GM20000 (cell line): ENCODE data around the gene HMSD.

Experiments used
- DNase-seq: peaks from one replicate; pipeline ENCODE4 v3.0.0; 2012; ENCODE audit warnings: low spot score
- TF ChIP-seq, protein P1 (sequence below): IDR thresholded peaks from 2 replicates; pipeline ENCODE4 v1.5.1; 2012; ENCODE audit warnings: mild to moderate bottlenecking, control low read depth; ENCODE audit errors: extremely low read depth, missing control alignments

HMSD gene

GRCh38 chr18:63961435-63961980 is 12.4 kb downstream of the HMSD start:
- TF ChIP-seq, protein P1, sequence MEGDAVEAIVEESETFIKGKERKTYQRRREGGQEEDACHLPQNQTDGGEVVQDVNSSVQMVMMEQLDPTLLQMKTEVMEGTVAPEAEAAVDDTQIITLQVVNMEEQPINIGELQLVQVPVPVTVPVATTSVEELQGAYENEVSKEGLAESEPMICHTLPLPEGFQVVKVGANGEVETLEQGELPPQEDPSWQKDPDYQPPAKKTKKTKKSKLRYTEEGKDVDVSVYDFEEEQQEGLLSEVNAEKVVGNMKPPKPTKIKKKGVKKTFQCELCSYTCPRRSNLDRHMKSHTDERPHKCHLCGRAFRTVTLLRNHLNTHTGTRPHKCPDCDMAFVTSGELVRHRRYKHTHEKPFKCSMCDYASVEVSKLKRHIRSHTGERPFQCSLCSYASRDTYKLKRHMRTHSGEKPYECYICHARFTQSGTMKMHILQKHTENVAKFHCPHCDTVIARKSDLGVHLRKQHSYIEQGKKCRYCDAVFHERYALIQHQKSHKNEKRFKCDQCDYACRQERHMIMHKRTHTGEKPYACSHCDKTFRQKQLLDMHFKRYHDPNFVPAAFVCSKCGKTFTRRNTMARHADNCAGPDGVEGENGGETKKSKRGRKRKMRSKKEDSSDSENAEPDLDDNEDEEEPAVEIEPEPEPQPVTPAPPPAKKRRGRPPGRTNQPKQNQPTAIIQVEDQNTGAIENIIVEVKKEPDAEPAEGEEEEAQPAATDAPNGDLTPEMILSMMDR, result no peak
- no peak for DNase-seq

- TF ChIP-seq, protein P1, result no peak
- no peak for DNase-seq
These were observed 13.0 kb downstream of the HMSD start for GRCh38 chr18:63962137-63962536.

- DNase-seq, result no peak
These were observed 14.6 kb downstream of the HMSD start for GRCh38 chr18:63963615-63964256.

DNA sequence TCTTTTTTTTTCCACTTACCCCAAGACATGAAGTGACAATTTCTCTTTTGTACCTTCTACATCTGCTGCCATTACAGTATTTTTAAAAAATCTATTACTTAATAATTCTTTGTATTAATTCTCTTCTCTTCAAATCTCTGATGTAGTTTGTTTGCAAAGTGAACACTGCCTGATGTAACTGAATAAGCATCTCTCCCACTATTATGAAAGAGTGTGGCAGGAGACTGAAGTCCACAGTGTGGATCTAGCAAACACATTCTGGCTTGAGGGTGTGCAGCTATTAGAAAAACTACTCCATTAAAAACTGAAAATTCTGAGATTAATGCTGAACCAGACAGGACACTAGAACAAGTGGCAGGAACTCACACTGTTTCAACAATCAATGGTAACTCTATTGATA is 15.8 kb downstream of the HMSD start:
- DNase-seq, result no peak
- TF ChIP-seq, protein P1, result no peak

More at GRCh38 chr18:63963615-63964256, 14.6 kb downstream of the HMSD start:
- TF ChIP-seq, protein P1, result peak; percentile 73

- DNase-seq, result no peak
- TF ChIP-seq, protein P1, result no peak
These were observed 16.7 kb downstream of the HMSD start for GRCh38 chr18:63965716-63966330.

- DNase-seq, result peak; percentile 84
- TF ChIP-seq, protein P1, result no peak
These were observed 21.1 kb downstream of the HMSD start, which contains the start of gene SERPINB8 for GRCh38 chr18:63969942-63970808. SERPINB8 (plus strand) TSS chr18:63970081; CDS start chr18:63978309, 8,228 bp downstream.
